HCT116 (cell line): ENCODE measurements around the gene ADGRA1. TPM values are rescaled to one million over a fixed set of nuclear protein-coding genes. Genes with fewer than 3 reads are reported as not detected.

ENCODE experiments used
- ATAC-seq: fragments of 200-7000 bp; cut with Tn5 transposase; 2 replicates; pipeline ENCODE4 v1.9.1; 2020; ENCODE audit warnings: mild to moderate bottlenecking, moderate library complexity
- BruUV-seq: library from RNA; stranded (reverse); fragments of 400-500 nt; replicated peaks from 2 replicates; lab custom pipeline; 2021; lab: Mats Ljungman, UMichigan
- CTCF ChIA-PET: fragments of 300-600 bp; sonication (Branson Sonifier 250); formaldehyde crosslinking; loops from one replicate; lab custom pipeline; 2021; ENCODE audit warnings: antibody characterized with exemption; lab: Charles Lee
- POLR2A ChIA-PET: fragments of 300-600, 350-600 bp; sonication (Branson Sonifier 250); formaldehyde crosslinking; loops from one replicate; lab custom pipeline; 2021; ENCODE audit warnings: antibody characterized with exemption; lab: Charles Lee
- RAD21 ChIA-PET, 2 experiments: fragments of 300-600 bp; sonication (Branson Sonifier 250); formaldehyde crosslinking; loops; one replicate each; lab custom pipeline; 2023; ENCODE audit warnings: low total read pairs in 2 of 2; ENCODE audit not compliant: uncharacterized antibody in 2 of 2, unreplicated experiment in 2 of 2, low non-redundant PET in 1 of 2; lab: Charles Lee
- DNase-seq: peaks from one replicate; pipeline ENCODE4 v3.0.0-alpha.2; 2010; ENCODE audit warnings: low read depth, low spot score
- H2AFZ ChIP-seq: fragments of 200-600 bp; shearing (Covaris generic), sonication (generic); 2 replicates; pipeline ENCODE4 v1.6.1; 2017; ENCODE audit warnings: low read depth, mixed run types, mixed read lengths, antibody characterized with exemption, low read length; ENCODE audit not compliant: poor library complexity, severe bottlenecking
- H3K27ac ChIP-seq: 2 replicates; pipeline ENCODE4 v1.5.1; 2012; ENCODE audit warnings: low read depth, low read length
- H3K27me3 ChIP-seq: fragments of 200-600 bp; sonication (generic); 2 replicates; pipeline ENCODE4 v1.6.1; 2016; ENCODE audit warnings: mixed run types, low read length, mixed read lengths; ENCODE audit not compliant: insufficient read depth
- H3K36me3 ChIP-seq, 2 experiments: fragments of 200-500 bp in 1 of 2; fragments of 200-600 bp in 1 of 2; sonication (Bioruptor generic) in 1 of 2; sonication (generic) in 1 of 2; 2 replicates each; pipeline versions ENCODE4 v1.5.1 to v1.6.1; 2014 to 2016; ENCODE audit warnings: low read length in 2 of 2, inconsistent platforms in 1 of 2, mixed read lengths in 1 of 2, mixed run types in 1 of 2; ENCODE audit not compliant: insufficient read depth in 2 of 2, control insufficient read depth in 1 of 2
- H3K4me1 ChIP-seq, 2 experiments: fragments of 200-600 bp in 1 of 2; sonication (generic) in 1 of 2; 2 replicates each; pipeline versions ENCODE4 v1.5.1 to v1.6.1; 2012 to 2017; ENCODE audit warnings: low read length in 2 of 2, inconsistent platforms in 1 of 2, mild to moderate bottlenecking in 1 of 2, mixed read lengths in 1 of 2, mixed run types in 1 of 2, moderate library complexity in 1 of 2; ENCODE audit not compliant: insufficient read depth in 2 of 2, control insufficient read depth in 1 of 2
- H3K4me2 ChIP-seq: fragments of 200-600 bp; sonication (generic); 2 replicates; pipeline ENCODE4 v1.6.1; 2017; ENCODE audit warnings: mixed run types, low read length, mixed read lengths
- H3K4me3 ChIP-seq, 2 experiments: fragments of 200-600 bp in 1 of 2; sonication (generic) in 1 of 2; replicated peaks in 1 of 2; 2 replicates each; pipeline ENCODE4 v1.5.1; 2011 to 2016; ENCODE audit warnings: low read length in 2 of 2, control low read depth in 1 of 2, low read depth in 1 of 2, mild to moderate bottlenecking in 1 of 2, mixed read lengths in 1 of 2, mixed run types in 1 of 2
- H3K79me2 ChIP-seq: fragments of 200-600 bp; sonication (generic); 2 replicates; pipeline ENCODE4 v1.6.1; 2017; ENCODE audit warnings: mild to moderate bottlenecking, mixed run types, low read length, moderate library complexity, mixed read lengths; ENCODE audit not compliant: insufficient read depth
- H3K9ac ChIP-seq: fragments of 200-600 bp; sonication (generic); 2 replicates; pipeline ENCODE4 v1.6.1; 2016; ENCODE audit warnings: low read length, mixed read lengths
- H3K9me2 ChIP-seq: fragments of 200-600 bp; sonication (generic), shearing (Covaris generic); 2 replicates; pipeline ENCODE4 v1.6.1; 2017; ENCODE audit warnings: mixed run types, mild to moderate bottlenecking, moderate library complexity; ENCODE audit not compliant: insufficient read depth
- H3K9me3 ChIP-seq, 2 experiments: fragments of 200-500 bp in 1 of 2; fragments of 200-600 bp in 1 of 2; sonication (Bioruptor generic) in 1 of 2; sonication (generic) in 1 of 2; 2 replicates each; pipeline ENCODE4 v1.6.1; 2014 to 2017; ENCODE audit warnings: low read length in 2 of 2, mixed read lengths in 2 of 2, inconsistent platforms in 1 of 2, low read depth in 1 of 2, mild to moderate bottlenecking in 1 of 2, mixed run types in 1 of 2, moderate library complexity in 1 of 2; ENCODE audit not compliant: control insufficient read depth in 1 of 2, insufficient read depth in 1 of 2
- H4K20me1 ChIP-seq: fragments of 200-600 bp; sonication (generic), shearing (Covaris generic); 2 replicates; pipeline ENCODE4 v1.6.1; 2017; ENCODE audit warnings: mixed run types, mild to moderate bottlenecking, moderate library complexity; ENCODE audit not compliant: insufficient read depth
- CTCF ChIP-seq, 3 experiments: fragments of 200-600 bp in 1 of 3; sonication (generic) in 1 of 3; IDR thresholded peaks in 2 of 3; conservative IDR thresholded peaks in 1 of 3; 2 replicates each; pipeline ENCODE4 v1.5.1; 2012 to 2017; ENCODE audit warnings: low read depth in 2 of 3, low read length in 2 of 3, antibody characterized with exemption in 1 of 3, borderline replicate concordance in 1 of 3, control low read depth in 1 of 3, mild to moderate bottlenecking in 1 of 3, mixed read lengths in 1 of 3, mixed run types in 1 of 3, moderate library complexity in 1 of 3; ENCODE audit not compliant: insufficient read depth in 1 of 3
- EZH2 ChIP-seq: fragments of 200-600 bp; sonication (generic); IDR thresholded peaks from 2 replicates; pipeline ENCODE4 v1.6.1; 2017; ENCODE audit warnings: antibody characterized with exemption, mixed run types
- FOSL1 ChIP-seq: IDR thresholded peaks from 2 replicates; pipeline ENCODE4 v1.6.1; 2012; ENCODE audit warnings: low read depth
- JUND ChIP-seq: IDR thresholded peaks from 2 replicates; pipeline ENCODE4 v1.6.1; 2012
- POLR2A ChIP-seq: IDR thresholded peaks from 2 replicates; pipeline ENCODE4 v1.7.0; 2011; ENCODE audit warnings: borderline replicate concordance; ENCODE audit not compliant: insufficient read depth, insufficient read length; ENCODE audit errors: extremely low read depth
- POLR2AphosphoS5 ChIP-seq: IDR thresholded peaks from 2 replicates; pipeline ENCODE4 v1.6.1; 2011; ENCODE audit warnings: mild to moderate bottlenecking, low read depth, low read length, moderate library complexity
- RAD21 ChIP-seq: IDR thresholded peaks from 2 replicates; pipeline ENCODE4 v1.6.1; 2012; ENCODE audit warnings: low read depth, mild to moderate bottlenecking
- SIN3A ChIP-seq: IDR thresholded peaks from 2 replicates; pipeline ENCODE4 v1.6.1; 2012; ENCODE audit warnings: low read depth
- SP1 ChIP-seq: IDR thresholded peaks from 2 replicates; pipeline ENCODE4 v1.6.1; 2012; ENCODE audit warnings: low read depth
- SRF ChIP-seq: IDR thresholded peaks from 2 replicates; pipeline ENCODE4 v1.6.1; 2012; ENCODE audit warnings: low read depth
- TCF7L2 ChIP-seq: IDR thresholded peaks from 2 replicates; pipeline ENCODE4 v1.7.0; 2011; ENCODE audit warnings: borderline replicate concordance, inconsistent platforms; ENCODE audit not compliant: insufficient read depth, insufficient read length; ENCODE audit errors: extremely low read depth
- YY1 ChIP-seq: IDR thresholded peaks from 2 replicates; pipeline ENCODE4 v1.6.1; 2011; ENCODE audit warnings: low read length, low read depth, moderate library complexity, mild to moderate bottlenecking; ENCODE audit not compliant: insufficient replicate concordance; ENCODE audit errors: extremely low read depth
- ZFX ChIP-seq: fragments of 450-650 bp; IDR thresholded peaks from 2 replicates; pipeline ENCODE4 v1.6.1; 2017
- intact Hi-C: fragments of 100-400 bp; cut with micrococcal nuclease; formaldehyde crosslinking; loops from 2 replicates; pipeline ENCODE4 v1.10.0; 2022
- total RNA-seq: library from RNA; stranded (reverse); gene quantifications from one replicate; pipeline ENCODE4 v1.2.1, GENCODE V29; 2021; ENCODE audit not compliant: unreplicated experiment
- TF ChIP-seq, protein P1 (sequence below): IDR thresholded peaks from 2 replicates; pipeline ENCODE4 v1.6.1; 2012; ENCODE audit warnings: low read depth

The ADGRA1 gene
- total RNA-seq, 1 experiment from 2014 or later, result not detected

GRCh38 chr10:133113847-133114246, 26.1 kb downstream of the ADGRA1 start:
- Histone ChIP-seq H3K4me3 (no peak overlapping the region), H3K27me3 (no peaks in the 10 kb centered on the region), H2AFZ (no peak overlapping the region), H3K9me2 (no peaks in the 10 kb centered on the region), H3K9me3 (no peaks in the 10 kb centered on the region), H3K27ac (no peak overlapping the region), H3K4me1 (peaks cover 2 to 11% of the 10 kb centered on the region in 2 experiments; a peak in 2 of 4 replicates), H3K4me2 (no peak overlapping the region), H4K20me1 (no peaks in the 10 kb centered on the region), H3K9ac (no peak overlapping the region), H3K79me2 (no peaks in the 10 kb centered on the region), H3K36me3 (no peaks in the 10 kb centered on the region)
- POLR2A ChIA-PET, result no interaction called here
- no peak for DNase-seq
- intact Hi-C loops, result no loop called here
- RAD21 ChIA-PET, result no interaction called here
- CTCF ChIA-PET, result no interaction called here
- BruUV-seq, result no TSS peak
- ATAC-seq, result no peak
- TF ChIP-seq, protein P1, sequence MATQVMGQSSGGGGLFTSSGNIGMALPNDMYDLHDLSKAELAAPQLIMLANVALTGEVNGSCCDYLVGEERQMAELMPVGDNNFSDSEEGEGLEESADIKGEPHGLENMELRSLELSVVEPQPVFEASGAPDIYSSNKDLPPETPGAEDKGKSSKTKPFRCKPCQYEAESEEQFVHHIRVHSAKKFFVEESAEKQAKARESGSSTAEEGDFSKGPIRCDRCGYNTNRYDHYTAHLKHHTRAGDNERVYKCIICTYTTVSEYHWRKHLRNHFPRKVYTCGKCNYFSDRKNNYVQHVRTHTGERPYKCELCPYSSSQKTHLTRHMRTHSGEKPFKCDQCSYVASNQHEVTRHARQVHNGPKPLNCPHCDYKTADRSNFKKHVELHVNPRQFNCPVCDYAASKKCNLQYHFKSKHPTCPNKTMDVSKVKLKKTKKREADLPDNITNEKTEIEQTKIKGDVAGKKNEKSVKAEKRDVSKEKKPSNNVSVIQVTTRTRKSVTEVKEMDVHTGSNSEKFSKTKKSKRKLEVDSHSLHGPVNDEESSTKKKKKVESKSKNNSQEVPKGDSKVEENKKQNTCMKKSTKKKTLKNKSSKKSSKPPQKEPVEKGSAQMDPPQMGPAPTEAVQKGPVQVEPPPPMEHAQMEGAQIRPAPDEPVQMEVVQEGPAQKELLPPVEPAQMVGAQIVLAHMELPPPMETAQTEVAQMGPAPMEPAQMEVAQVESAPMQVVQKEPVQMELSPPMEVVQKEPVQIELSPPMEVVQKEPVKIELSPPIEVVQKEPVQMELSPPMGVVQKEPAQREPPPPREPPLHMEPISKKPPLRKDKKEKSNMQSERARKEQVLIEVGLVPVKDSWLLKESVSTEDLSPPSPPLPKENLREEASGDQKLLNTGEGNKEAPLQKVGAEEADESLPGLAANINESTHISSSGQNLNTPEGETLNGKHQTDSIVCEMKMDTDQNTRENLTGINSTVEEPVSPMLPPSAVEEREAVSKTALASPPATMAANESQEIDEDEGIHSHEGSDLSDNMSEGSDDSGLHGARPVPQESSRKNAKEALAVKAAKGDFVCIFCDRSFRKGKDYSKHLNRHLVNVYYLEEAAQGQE, result no peak
- TF ChIP-seq SRF (no peak), FOSL1 (no peak), POLR2AphosphoS5 (no peak), SIN3A (no peak), RAD21 (no peak), YY1 (no peak), JUND (no peak), SP1 (no peak), POLR2A (no peak), CTCF (IDR thresholded peaks at IDR 0.05 in 2 of 3, conservative IDR thresholded peaks at IDR 0.05 in 1 of 3; ENCODE audit: borderline replicate concordance in 1 of 3, insufficient read depth in 1 of 3, low read depth in 2 of 3, low read length in 2 of 3) (no peak), TCF7L2 (no peak), ZFX (no peak), EZH2 (no peak)
